Astrocyte (in vitro differentiated cells and primary cell): Measurements from ENCODE around the gene TTC23.

Experiments used
- EZH2 ChIP-seq: IDR thresholded peaks from 2 replicates; pipeline ENCODE4 v1.6.1; 2012; ENCODE audit warnings: mild to moderate bottlenecking, low read length, inconsistent platforms; ENCODE audit not compliant: insufficient read depth
- TF ChIP-seq, protein P1 (sequence below): IDR thresholded peaks from 2 replicates; pipeline ENCODE4 v1.5.1; 2011; ENCODE audit warnings: low read depth, mild to moderate bottlenecking, inconsistent platforms, low read length, moderate library complexity; ENCODE audit not compliant: insufficient read depth

DNA sequence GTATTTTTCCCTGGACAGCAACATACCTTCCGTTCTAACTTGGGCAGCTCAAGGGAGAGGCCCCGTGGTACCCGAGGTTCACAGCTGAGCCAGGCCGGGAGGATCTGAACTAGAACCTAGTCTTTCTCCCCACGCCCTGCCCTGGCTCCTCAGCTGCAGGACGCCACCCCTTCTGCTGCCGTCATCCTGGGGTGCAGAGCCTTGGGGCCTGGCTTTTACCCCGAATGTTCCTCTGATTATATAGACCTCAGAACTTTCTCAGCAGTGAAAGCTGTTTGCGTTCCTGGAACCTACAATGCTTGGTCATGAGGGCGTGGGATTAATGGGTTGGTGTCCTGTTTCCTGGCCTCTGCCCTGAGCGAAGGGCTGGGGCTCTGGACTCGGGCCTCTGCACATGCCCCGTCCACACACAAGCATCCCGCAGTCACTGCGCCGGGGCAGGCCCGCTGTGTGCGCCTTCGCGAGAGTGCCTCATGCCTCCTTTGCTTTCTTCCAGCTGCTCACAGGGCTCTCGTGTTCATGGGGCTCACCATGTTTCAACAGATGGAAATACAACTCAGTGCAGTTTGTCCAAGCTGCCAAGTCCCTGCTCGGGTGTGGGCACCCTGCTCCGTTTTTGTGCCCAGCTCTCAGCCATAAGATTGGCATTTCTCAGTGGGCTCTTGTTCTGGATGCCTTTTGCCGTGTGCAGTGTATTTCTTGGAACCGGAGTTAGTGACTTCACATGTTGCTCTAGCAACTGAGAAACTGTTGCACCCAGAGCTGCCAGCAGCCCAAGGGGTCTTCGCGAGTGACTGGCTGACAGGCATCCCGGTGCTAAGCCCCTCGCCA, 124.1 kb downstream of the TTC23 start:
- TF ChIP-seq, protein P1, sequence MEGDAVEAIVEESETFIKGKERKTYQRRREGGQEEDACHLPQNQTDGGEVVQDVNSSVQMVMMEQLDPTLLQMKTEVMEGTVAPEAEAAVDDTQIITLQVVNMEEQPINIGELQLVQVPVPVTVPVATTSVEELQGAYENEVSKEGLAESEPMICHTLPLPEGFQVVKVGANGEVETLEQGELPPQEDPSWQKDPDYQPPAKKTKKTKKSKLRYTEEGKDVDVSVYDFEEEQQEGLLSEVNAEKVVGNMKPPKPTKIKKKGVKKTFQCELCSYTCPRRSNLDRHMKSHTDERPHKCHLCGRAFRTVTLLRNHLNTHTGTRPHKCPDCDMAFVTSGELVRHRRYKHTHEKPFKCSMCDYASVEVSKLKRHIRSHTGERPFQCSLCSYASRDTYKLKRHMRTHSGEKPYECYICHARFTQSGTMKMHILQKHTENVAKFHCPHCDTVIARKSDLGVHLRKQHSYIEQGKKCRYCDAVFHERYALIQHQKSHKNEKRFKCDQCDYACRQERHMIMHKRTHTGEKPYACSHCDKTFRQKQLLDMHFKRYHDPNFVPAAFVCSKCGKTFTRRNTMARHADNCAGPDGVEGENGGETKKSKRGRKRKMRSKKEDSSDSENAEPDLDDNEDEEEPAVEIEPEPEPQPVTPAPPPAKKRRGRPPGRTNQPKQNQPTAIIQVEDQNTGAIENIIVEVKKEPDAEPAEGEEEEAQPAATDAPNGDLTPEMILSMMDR, result no peak
- no peak for TF ChIP-seq EZH2
